ENCODE measurements around the gene ERCC6.

Gene ERCC6

DNA sequence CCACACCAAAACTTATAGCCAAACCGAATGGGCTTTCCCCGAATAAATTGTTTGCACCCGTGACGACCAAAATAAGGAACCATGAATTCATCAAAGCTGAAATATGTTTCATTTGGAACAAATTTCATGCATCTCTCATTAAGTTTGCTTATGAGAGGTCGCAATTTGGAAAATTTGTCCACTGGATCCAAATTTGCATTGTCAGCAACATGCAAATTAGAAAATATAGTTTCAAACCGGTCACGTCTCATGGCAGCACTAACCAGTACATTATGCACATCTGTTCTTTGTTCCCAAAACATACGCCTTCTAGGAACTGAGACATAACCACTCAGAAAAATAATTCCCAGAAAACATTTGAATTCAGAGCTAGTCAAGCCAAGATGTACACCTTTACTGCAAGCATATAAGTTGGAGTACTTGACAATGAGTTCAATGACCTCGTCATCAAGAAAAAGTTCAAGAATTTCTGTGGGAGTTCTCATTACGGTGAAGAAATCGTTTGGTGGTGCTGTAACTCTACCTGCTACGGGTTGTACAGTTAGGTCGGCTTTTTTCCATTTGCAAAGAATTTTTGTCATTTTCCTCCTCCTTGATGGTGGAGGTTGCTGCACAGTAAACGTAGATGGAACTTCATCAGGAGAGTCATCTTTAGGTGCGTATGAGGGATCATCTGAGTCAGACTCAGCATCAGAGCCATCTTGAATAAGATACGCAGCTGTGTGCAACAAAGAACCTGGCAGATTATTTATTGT lies 22.5 kb downstream of the ERCC6 start:
- Histone ChIP-seq H3K36me3 (ENCODE audit: control insufficient read depth, low read length) (peaks cover 13% of the 10 kb centered on the region), H3K27me3 (ENCODE audit: control insufficient read depth, low read length) (no peaks in the 10 kb centered on the region), H3K4me2 (ENCODE audit: low read length) (no peak overlapping the region), H3K79me2 (ENCODE audit: control insufficient read depth, low read length) (peaks cover 4% of the 10 kb centered on the region; the same call in 1 of the 2 replicates), H3K9me3 (ENCODE audit: control insufficient read depth, insufficient read depth, low read length) (no peaks in the 10 kb centered on the region), H4K20me1 (ENCODE audit: control insufficient read depth, insufficient read depth, low read depth, low read length) (peaks cover 3% of the 10 kb centered on the region), H3K9me2 (replicated peaks; ENCODE audit: control insufficient read depth, low read length) (no peaks in the 10 kb centered on the region), H3K4me1 (ENCODE audit: control insufficient read depth, low read length) (no peaks in the 10 kb centered on the region), H3F3A (ENCODE audit: control insufficient read depth, insufficient read depth) (no peaks in the 10 kb centered on the region), H3K4me3 (ENCODE audit: low read length) (no peak overlapping the region), H3K27ac (ENCODE audit: low read depth, low read length) (no peak overlapping the region)
- TF ChIP-seq, protein P1, sequence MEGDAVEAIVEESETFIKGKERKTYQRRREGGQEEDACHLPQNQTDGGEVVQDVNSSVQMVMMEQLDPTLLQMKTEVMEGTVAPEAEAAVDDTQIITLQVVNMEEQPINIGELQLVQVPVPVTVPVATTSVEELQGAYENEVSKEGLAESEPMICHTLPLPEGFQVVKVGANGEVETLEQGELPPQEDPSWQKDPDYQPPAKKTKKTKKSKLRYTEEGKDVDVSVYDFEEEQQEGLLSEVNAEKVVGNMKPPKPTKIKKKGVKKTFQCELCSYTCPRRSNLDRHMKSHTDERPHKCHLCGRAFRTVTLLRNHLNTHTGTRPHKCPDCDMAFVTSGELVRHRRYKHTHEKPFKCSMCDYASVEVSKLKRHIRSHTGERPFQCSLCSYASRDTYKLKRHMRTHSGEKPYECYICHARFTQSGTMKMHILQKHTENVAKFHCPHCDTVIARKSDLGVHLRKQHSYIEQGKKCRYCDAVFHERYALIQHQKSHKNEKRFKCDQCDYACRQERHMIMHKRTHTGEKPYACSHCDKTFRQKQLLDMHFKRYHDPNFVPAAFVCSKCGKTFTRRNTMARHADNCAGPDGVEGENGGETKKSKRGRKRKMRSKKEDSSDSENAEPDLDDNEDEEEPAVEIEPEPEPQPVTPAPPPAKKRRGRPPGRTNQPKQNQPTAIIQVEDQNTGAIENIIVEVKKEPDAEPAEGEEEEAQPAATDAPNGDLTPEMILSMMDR (IDR thresholded peaks at IDR 0.05; ENCODE audit: low read depth, low read length, poor library complexity, severe bottlenecking): no peak
- no peak for TF ChIP-seq EZH2phosphoT487 (IDR thresholded peaks at IDR 0.05; ENCODE audit: borderline replicate concordance, low read length)

GRCh38 chr10:49512121-49512809 lies 26.7 kb downstream of the ERCC6 start:
- H3K9me2 ChIP-seq (replicated peaks; ENCODE audit: control insufficient read depth, low read length): no peaks in the 10 kb centered on the region
- H3K36me3 ChIP-seq (ENCODE audit: control insufficient read depth, low read length): peaks cover 3% of the 10 kb centered on the region
- TF ChIP-seq, protein P1 (IDR thresholded peaks at IDR 0.05; ENCODE audit: low read depth, low read length, poor library complexity, severe bottlenecking): peak; percentile 69
- TF ChIP-seq EZH2phosphoT487 (IDR thresholded peaks at IDR 0.05; ENCODE audit: borderline replicate concordance, low read length): no peak
- no peak overlapping the region for H3K27ac ChIP-seq (ENCODE audit: low read depth, low read length)
- H4K20me1 ChIP-seq (ENCODE audit: control insufficient read depth, insufficient read depth, low read depth, low read length): 0 out of 2 replicates have a peak, but pooled peaks cover 3% of the 10 kb centered on the region
- H3F3A ChIP-seq (ENCODE audit: control insufficient read depth, insufficient read depth): no peaks in the 10 kb centered on the region
- H3K4me3 ChIP-seq (ENCODE audit: low read length): no peak overlapping the region
- H3K79me2 ChIP-seq (ENCODE audit: control insufficient read depth, low read length): no peaks in the 10 kb centered on the region
- no peaks in the 10 kb centered on the region for H3K27me3 ChIP-seq (ENCODE audit: control insufficient read depth, low read length)
- no peak overlapping the region for H3K4me2 ChIP-seq (ENCODE audit: low read length)
- H3K9me3 ChIP-seq (ENCODE audit: control insufficient read depth, insufficient read depth, low read length): no peaks in the 10 kb centered on the region
- H3K4me1 ChIP-seq (ENCODE audit: control insufficient read depth, low read length): no peaks in the 10 kb centered on the region

DNA sequence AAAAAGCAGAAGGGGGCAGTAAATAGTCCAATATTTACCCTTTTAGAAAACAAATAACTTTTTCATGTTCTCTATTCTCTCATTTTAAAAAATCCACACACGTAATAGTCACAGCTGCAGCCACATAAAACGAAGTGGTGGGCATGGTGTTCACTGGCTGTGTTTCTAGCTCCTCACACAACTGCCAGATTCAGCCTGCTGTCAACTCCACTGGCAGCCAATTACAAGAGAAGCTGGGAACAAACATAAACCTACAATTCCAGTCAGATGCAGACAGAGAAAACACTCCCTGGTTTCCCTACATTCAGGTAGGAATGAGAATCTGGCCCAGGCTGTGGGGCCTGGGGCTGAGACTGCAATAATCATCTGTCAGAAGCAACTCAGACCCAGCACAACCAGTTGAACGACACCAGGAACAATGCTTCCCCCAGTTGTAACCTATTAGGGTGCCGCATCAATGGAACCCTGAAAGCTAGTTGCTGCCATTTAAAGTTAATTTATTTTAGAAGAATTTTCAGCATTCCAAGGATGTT lies 29.1 kb downstream of the ERCC6 start:
- Histone ChIP-seq H3K27me3 (ENCODE audit: control insufficient read depth, low read length) (no peaks in the 10 kb centered on the region), H3K4me1 (ENCODE audit: control insufficient read depth, low read length) (no peaks in the 10 kb centered on the region), H3F3A (ENCODE audit: control insufficient read depth, insufficient read depth) (no peaks in the 10 kb centered on the region), H3K9me2 (replicated peaks; ENCODE audit: control insufficient read depth, low read length) (no peaks in the 10 kb centered on the region), H3K9me3 (ENCODE audit: control insufficient read depth, insufficient read depth, low read length) (no peaks in the 10 kb centered on the region), H3K79me2 (ENCODE audit: control insufficient read depth, low read length) (no peaks in the 10 kb centered on the region), H3K36me3 (ENCODE audit: control insufficient read depth, low read length) (0 out of 2 replicates have a peak, but pooled peaks cover 3% of the 10 kb centered on the region), H3K4me2 (ENCODE audit: low read length) (no peak overlapping the region), H4K20me1 (ENCODE audit: control insufficient read depth, insufficient read depth, low read depth, low read length) (0 out of 2 replicates have a peak, but pooled peaks cover 3% of the 10 kb centered on the region), H3K27ac (ENCODE audit: low read depth, low read length) (no peak overlapping the region), H3K4me3 (ENCODE audit: low read length) (no peak overlapping the region)
- TF ChIP-seq, protein P1 (IDR thresholded peaks at IDR 0.05; ENCODE audit: low read depth, low read length, poor library complexity, severe bottlenecking): no peak
- no peak for TF ChIP-seq EZH2phosphoT487 (IDR thresholded peaks at IDR 0.05; ENCODE audit: borderline replicate concordance, low read length)
